ENCODE measurements around the gene KRTAP10-12.

KRTAP10-12 gene

DNA sequence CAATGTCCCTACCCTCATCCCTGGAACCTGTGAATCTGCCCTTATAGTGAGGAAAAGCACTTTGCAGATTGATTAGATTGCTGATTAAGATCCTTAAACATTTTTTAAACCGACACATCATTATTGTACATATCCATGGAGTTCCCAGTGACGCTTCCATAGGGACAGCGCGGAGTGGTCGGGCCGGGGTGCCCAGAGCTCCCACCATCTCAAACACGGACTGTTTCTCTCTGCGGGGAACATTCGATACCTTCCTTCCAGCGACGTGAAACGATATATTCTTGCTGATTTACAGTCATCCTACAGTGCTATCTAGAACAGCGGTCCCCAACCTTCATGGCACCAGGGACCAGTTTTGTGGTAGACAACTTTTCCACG, 4.0 kb downstream of the KRTAP10-12 start:
- H3K4me3 ChIP-seq (ENCODE audit: low read depth, low read length) = no peak overlapping the region
- no peak for DNase-seq (ENCODE audit: low read depth)
- TF ChIP-seq, protein P1, sequence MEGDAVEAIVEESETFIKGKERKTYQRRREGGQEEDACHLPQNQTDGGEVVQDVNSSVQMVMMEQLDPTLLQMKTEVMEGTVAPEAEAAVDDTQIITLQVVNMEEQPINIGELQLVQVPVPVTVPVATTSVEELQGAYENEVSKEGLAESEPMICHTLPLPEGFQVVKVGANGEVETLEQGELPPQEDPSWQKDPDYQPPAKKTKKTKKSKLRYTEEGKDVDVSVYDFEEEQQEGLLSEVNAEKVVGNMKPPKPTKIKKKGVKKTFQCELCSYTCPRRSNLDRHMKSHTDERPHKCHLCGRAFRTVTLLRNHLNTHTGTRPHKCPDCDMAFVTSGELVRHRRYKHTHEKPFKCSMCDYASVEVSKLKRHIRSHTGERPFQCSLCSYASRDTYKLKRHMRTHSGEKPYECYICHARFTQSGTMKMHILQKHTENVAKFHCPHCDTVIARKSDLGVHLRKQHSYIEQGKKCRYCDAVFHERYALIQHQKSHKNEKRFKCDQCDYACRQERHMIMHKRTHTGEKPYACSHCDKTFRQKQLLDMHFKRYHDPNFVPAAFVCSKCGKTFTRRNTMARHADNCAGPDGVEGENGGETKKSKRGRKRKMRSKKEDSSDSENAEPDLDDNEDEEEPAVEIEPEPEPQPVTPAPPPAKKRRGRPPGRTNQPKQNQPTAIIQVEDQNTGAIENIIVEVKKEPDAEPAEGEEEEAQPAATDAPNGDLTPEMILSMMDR (IDR thresholded peaks at IDR 0.05; ENCODE audit: insufficient read depth, low read depth, low read length, missing control alignments) = no peak

DNA sequence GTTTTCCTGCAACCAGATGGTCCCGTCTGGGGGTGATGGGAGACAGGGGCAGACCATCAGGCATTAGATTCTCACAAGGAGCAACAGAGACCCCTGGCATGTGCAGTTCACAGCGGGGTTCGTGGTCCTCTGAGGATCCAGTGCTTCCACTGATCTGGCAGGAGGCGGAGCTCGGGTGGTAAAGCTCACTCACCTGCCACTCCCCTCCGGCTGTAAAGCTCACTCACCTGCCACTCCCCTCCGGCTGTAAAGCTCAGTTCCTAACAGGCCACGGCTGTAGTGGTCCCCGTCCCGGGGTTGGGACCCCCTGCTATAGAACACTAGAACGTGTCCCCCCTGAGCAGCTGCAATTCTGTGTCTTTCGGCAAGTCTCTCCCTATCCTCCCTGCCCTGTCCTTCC, 4.6 kb downstream of the KRTAP10-12 start:
- no peak overlapping the region for H3K4me3 ChIP-seq (ENCODE audit: low read depth, low read length)
- no peak for DNase-seq (ENCODE audit: low read depth)
- TF ChIP-seq, protein P1 (IDR thresholded peaks at IDR 0.05; ENCODE audit: insufficient read depth, low read depth, low read length, missing control alignments) = no peak

DNA sequence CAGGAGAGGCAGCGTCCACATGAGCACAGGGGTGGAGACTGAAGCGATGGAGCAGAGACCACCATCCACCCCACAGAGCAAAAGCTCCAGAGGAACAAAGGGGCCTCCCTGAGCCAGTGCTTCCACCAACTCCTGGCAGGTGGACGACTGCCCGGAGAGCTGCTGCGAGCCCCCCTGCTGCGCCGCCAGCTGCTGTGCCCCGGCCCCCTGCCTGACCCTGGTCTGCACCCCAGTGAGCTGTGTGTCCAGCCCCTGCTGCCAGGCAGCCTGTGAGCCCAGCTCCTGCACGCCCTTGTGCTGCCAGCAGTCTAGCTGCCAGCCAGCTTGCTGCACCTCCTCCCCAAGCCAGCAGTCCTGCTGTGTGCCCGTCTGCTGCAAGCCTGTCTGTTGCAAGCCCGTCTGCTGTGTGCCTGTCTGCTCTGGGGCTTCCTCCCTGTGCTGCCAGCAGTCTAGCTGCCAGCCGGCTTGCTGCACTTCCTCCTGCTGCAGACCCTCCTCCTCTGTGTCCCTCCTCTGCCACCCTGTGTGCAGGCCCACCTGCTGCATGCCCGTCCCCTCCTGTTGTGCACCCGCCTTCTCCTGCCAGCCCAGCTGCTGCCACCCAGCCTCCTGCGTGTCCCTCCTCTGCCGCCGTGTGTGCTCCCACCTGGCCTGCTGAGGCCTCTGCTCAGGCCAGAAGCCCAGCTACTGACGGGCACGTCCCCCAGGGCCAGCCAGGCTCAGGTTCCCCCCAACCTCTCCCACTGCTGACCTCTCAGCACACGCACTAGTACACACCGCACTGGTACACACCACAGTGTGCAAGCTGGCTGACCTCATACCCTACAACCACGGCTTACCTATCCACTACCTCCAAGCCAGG, 5.4 kb downstream of the KRTAP10-12 start:
- TF ChIP-seq, protein P1 (IDR thresholded peaks at IDR 0.05; ENCODE audit: insufficient read depth, low read depth, low read length, missing control alignments) = no peak
- H3K4me3 ChIP-seq (ENCODE audit: low read depth, low read length) = no peak overlapping the region
- DNase-seq (ENCODE audit: low read depth) = no peak

DNA sequence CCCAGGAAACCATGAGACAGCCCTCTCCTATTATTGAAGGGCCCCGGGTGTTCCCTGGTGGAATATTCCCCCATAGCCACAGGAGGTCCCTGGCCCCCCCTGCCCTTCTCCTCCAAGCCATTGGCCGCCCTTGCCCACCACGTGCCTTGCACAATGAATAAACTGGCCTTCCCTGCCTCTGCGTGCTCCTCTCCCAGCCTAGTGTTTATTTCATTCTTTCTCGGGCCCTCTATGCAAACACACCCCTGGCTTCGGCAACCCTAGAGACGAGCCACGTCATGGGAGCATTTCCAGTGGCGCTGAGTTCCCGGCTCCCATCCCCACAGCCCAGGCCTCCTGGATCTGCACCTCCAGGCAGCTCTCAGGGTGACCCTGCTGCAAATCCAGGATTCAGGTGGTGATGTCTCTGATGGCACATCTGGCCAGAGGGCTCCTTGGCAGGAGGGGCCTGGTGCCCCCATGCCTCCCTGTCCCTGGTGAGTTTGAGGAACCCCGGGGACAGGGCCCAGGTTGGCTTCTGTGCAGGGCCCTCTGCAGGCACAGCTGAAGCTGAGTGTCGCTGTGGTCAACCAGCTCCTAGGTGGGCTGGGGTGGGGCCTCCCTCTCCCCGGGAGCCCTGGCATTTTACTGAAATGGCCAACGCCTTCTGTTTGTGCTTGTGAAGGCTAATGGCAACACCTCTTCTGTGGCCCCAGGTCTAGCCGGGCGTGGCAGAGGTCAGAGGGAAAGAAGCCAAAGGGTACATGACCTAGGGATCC, 6.2 kb downstream of the KRTAP10-12 start:
- DNase-seq (ENCODE audit: low read depth) = no peak
- TF ChIP-seq, protein P1 (IDR thresholded peaks at IDR 0.05; ENCODE audit: insufficient read depth, low read depth, low read length, missing control alignments) = no peak

DNA sequence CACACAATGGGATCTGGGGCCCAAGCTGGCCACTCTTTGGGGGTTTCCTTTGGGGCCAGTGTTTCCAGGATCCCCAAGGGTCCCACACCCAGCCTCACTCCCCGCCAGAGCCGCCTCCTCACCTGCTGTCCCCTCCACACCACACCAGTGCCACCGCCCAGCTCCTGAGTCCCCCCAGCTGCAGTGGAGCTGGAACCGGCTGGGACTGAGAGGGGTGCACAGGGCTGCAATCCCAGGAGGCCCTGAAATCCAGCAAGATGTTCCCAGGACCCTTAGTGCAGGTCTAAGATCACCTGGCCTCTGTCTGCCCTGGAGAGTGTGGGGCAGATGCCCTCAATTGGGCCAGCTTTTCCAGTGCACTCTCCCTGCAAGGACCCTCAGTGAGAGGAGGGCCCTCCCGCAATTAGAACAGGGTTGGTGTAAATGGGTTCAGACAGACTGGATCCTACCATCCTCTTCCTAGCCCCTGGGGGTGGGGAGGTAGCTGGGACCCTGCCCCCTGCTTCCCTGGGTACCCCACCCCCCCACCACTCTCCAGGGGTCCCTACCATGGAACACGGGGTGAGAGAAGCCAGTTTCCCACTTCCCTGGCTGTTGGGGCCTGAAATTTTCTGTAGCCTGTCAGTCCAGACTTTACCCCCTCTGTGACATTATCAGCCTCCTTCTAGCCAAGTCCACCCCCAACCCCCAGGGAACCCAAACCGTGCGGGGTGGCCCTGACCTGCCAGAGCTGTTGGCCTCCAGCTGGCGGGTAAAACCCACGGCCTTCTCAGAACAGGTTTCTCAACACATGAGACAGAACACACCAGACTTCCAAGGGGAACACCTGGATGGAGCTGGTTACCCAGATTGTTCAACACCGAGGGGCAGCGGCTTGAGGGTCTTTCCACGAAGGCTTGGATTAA, 7.0 kb downstream of the KRTAP10-12 start:
- TF ChIP-seq, protein P1 (IDR thresholded peaks at IDR 0.05; ENCODE audit: insufficient read depth, low read depth, low read length, missing control alignments) = no peak
- no peak overlapping the region for H3K4me3 ChIP-seq (ENCODE audit: low read depth, low read length)
- no peak for DNase-seq (ENCODE audit: low read depth)

More for the DNA sequence above, 6.2 kb downstream of the KRTAP10-12 start:
- H3K4me3 ChIP-seq (ENCODE audit: low read depth, low read length) = no peak overlapping the region

DNA sequence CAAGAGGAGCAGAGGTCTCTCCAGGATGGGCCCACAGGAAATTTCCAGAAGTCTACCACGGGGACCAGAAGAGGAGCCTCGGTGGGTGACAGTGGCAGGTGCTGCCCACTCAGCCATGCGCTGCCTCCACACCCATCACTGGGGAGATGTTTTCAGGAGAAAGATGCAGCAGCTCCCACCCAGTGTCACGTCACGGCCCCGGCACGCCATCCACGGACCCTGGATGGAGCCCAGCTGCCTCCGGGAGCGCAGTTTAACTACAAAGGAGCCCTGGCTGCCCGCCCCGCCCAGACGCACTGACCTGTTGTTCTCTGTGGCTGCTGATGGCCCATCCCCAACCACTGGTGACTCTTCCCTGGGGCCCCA, 7.6 kb downstream of the KRTAP10-12 start:
- TF ChIP-seq, protein P1 (IDR thresholded peaks at IDR 0.05; ENCODE audit: insufficient read depth, low read depth, low read length, missing control alignments) = no peak
- H3K4me3 ChIP-seq (ENCODE audit: low read depth, low read length) = no peak overlapping the region
- DNase-seq (ENCODE audit: low read depth) = no peak

Measured in GM12865 (cell line).